WI38 (cell line): ENCODE measurements around the gene DNAJC1.
A peak's percentile ranks its signal among the peaks of the same experiment; 100 is the strongest.

Experiments used
- H3K4me3 ChIP-seq: 2 replicates; pipeline ENCODE4 v1.5.1; 2011; ENCODE audit warnings: low read depth, mild to moderate bottlenecking, control low read depth, low read length
- TF ChIP-seq, protein P1 (sequence below): IDR thresholded peaks from 2 replicates; pipeline ENCODE4 v1.5.1; 2012; ENCODE audit warnings: low read depth, mild to moderate bottlenecking, control low read depth, low read length

The DNAJC1 gene

DNA sequence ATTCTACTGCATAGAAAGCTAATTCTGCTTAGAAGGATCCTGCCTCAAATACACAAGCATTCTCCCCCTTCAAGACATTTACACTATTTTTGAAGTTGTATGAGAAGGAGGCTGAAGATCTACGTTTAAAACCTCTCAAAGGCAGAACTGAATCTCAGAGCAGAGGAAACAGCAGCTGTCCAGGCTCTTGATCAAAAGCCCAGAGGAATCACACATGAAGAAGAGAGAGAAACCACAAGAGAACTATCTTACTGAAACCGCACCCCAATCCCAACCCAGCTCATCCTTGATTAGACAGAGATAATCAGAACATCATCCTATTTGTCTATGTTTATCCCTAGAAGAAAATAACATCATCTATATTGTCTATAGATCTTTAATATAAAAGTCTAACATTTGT is 2.2 kb upstream of the DNAJC1 start:
- TF ChIP-seq, protein P1, sequence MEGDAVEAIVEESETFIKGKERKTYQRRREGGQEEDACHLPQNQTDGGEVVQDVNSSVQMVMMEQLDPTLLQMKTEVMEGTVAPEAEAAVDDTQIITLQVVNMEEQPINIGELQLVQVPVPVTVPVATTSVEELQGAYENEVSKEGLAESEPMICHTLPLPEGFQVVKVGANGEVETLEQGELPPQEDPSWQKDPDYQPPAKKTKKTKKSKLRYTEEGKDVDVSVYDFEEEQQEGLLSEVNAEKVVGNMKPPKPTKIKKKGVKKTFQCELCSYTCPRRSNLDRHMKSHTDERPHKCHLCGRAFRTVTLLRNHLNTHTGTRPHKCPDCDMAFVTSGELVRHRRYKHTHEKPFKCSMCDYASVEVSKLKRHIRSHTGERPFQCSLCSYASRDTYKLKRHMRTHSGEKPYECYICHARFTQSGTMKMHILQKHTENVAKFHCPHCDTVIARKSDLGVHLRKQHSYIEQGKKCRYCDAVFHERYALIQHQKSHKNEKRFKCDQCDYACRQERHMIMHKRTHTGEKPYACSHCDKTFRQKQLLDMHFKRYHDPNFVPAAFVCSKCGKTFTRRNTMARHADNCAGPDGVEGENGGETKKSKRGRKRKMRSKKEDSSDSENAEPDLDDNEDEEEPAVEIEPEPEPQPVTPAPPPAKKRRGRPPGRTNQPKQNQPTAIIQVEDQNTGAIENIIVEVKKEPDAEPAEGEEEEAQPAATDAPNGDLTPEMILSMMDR, result no peak
- H3K4me3 ChIP-seq, result no peak overlapping the region

DNA sequence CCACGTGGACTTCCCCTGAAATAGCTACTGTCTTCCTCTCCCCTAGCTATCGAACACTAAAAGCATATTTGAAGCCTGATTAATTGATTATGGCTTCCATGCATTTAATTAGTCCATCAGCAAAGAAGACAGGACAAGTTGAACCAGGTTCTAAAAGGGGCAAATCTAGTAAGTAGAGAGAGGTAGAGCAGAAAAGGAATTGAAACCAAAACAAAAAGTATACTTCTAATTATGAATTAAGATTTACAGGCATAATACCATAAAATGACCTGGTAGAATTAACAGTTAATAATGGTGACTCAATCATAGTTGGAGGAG is 393 bp upstream of the DNAJC1 start:
- peak overlapping the region; percentile 88 for H3K4me3 ChIP-seq
- TF ChIP-seq, protein P1, result no peak

DNA sequence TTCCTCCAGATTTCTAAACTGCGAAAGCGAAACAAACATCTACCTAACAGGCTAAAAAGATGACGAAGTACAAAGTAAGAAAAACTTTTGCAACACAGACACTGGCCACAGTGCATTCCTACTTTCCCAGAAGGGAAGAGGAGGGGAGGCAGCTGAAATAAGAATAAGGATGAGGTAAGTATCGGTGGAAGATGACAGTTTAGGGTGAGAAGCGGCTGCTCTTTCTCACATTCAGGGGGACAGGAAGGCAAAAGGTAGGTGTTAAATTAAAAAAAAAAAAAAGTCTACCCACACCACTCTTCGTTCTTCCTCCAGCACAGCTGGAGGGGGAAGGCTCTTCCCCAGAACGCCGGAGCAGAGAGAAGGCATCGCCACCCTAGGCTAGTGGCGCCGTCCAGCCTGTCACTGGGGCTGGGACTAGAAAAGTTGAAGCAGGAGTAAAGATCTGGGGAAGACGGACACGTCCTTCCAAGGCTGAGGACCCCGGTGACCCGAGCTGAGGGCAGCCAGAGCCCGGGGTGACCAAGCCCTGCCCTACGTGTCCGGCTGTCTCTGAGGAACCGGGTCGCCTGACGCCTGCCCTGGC is 846 bp downstream of the DNAJC1 start:
- TF ChIP-seq, protein P1, result no peak
- peak overlapping the region; percentile 88 for H3K4me3 ChIP-seq

DNA sequence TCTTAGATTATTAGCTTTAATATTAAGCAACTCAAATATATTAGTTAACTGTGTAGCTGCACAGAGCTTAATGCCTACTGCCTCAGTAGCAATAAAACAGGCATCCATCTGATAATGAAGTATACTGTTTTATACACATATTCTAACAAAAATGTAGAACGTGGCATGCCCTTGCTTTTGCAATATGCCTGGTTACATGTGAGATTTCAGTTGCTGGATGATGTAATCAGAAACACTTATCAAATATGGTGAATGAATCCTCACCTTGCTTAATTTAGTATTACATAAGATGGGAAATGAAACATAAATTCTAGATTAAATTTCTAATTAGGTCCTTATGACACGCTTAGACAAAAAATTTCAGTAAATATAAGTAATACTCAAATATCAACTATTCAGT is 8.0 kb downstream of the DNAJC1 start:
- TF ChIP-seq, protein P1, result no peak
- no peak overlapping the region for H3K4me3 ChIP-seq

DNA sequence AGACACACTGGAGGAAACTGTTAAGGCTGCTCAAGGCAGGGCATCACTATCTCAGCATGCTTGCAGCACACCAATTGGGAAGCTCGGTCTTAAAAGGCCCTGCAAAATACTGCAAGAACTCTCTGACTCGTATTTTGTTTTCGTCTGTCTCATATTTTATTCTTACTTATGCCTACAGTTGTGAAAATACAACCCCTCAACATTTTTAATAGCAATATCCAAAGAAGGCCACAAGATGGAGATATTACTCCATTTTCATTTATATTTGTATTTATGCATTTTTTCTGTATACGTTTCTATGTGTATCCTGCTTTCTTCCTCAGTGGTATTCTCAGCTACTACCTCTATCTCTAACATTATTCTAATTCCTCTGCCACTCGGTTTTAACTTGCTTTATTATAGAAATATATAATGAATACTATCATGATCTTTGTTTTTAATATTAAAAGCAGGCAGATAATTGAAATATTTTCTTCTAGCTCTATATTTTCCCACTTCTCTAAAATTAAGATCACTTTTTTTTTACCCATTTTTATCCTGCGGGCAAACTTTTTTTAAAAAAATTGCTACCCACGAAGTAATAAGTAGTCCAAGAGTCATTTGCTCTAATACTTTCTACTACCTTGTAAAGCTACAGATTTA is 10.0 kb downstream of the DNAJC1 start:
- H3K4me3 ChIP-seq, result no peak overlapping the region
- TF ChIP-seq, protein P1, result no peak

DNA sequence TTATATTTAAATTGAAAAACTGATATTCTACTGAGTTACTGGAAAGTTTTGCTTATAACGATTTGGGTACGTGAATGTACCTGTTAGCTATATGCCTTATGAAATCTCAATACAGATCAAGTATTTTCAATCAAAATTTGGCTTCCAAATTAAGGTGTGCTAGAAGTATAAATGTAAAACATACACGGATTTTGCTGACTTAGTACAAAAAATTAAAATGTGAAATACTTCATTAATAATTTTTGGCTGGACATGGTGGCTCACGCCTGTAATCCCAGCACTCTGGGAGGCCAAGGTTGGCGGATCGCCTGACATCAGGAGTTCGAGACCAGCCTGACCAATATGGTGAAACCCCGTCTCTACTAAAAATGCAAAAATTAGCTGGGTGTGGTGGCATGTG is 11.7 kb downstream of the DNAJC1 start:
- TF ChIP-seq, protein P1, result no peak
- H3K4me3 ChIP-seq, result no peak overlapping the region

DNA sequence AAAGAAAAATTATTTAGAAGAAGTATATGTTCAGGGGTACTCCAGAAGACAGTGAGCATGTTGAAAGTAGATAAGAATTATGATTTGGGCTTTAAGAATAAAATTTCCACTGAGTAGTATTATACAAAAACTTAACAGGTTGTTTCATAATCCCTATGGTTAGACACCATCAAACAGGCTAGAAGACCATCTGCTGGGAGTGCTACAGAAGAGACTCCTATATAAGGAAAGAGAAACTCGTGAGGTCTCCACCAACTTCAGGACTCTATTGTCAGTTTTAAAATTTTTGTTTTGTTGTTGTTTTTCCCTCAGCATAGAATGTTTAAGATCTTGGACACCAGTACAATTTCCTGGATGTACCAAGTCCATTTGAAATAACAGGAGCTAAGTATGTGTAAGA is 13.1 kb downstream of the DNAJC1 start:
- no peak overlapping the region for H3K4me3 ChIP-seq
- TF ChIP-seq, protein P1, result no peak
